Measurements from ENCODE around the gene ANTXR1. TPM values are rescaled to one million over a fixed set of nuclear protein-coding genes. Genes with fewer than 3 reads are reported as not detected.

ANTXR1 gene
- total and polyA plus RNA-seq, 2 donors from 2014 or later: 7.0 to 42.6 TPM

GRCh38 chr2:69036926-69037325 is 23.9 kb downstream of the ANTXR1 start:
- Histone ChIP-seq H3K27ac (ENCODE audit: low read depth in 2 of 2, low read length in 2 of 2) (no peak overlapping the region), H3K36me3 (ENCODE audit: control insufficient read depth in 2 of 3, insufficient read depth in 3 of 3, low read length in 3 of 3) (peaks cover 0 to 3% (median 2%) of the 10 kb centered on the region in 3 donors), H3K9me3 (ENCODE audit: control insufficient read depth in 2 of 3, insufficient read depth in 1 of 3, low read length in 3 of 3) (no peaks in the 10 kb centered on the region), H3K27me3 (ENCODE audit: control insufficient read depth, insufficient read depth, low read length) (no peaks in the 10 kb centered on the region), H3K9ac (ENCODE audit: low read length in 3 of 3) (no peak overlapping the region), H3K4me3 (ENCODE audit: low read length in 3 of 3) (no peak overlapping the region), H3K4me1 (ENCODE audit: control insufficient read depth in 2 of 3, insufficient read depth in 2 of 3, low read depth in 1 of 3, low read length in 3 of 3) (no peaks in the 10 kb centered on the region)
- intact Hi-C loops (cut with DNase I): no loop called here
- no peak for DNase-seq
- TF ChIP-seq CTCF (IDR thresholded peaks at IDR 0.05; ENCODE audit: borderline replicate concordance, extremely low read depth, insufficient read depth): no peak
- FAIRE-seq: no peak

DNA sequence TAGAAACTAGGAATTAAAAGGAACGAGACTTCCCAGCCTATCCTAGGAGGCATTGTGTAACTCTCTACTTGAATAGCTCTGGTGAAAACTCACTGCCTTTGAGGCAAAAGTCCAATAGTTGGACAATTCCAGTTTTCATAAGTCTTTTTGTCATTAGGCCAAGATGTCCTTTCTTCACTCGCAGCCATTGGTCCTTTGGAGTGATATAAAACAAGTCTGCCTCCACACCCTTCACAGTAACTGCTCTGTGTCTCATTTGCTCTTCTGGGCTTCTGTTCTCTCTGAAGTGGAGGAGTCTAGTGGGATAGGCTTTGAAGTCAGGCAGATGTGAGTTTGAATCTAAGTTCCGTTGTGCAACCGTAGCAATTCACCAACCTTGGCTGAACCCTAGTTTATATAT is 28.2 kb downstream of the ANTXR1 start:
- TF ChIP-seq CTCF (IDR thresholded peaks at IDR 0.05; ENCODE audit: borderline replicate concordance, extremely low read depth, insufficient read depth): no peak
- H3K4me1 ChIP-seq (ENCODE audit: control insufficient read depth in 2 of 3, insufficient read depth in 2 of 3, low read depth in 1 of 3, low read length in 3 of 3): no peaks in the 10 kb centered on the region
- H3K9me3 ChIP-seq (ENCODE audit: control insufficient read depth in 2 of 3, insufficient read depth in 1 of 3, low read length in 3 of 3): no peaks in the 10 kb centered on the region
- H3K4me3 ChIP-seq (ENCODE audit: low read length in 3 of 3): no peak overlapping the region
- DNase-seq: no peak
- intact Hi-C loops (cut with DNase I): no loop called here
- H3K27me3 ChIP-seq (ENCODE audit: control insufficient read depth, insufficient read depth, low read length): no peaks in the 10 kb centered on the region
- H3K9ac ChIP-seq (ENCODE audit: low read length in 3 of 3): no peak overlapping the region
- no peak overlapping the region for H3K27ac ChIP-seq (ENCODE audit: low read depth in 2 of 2, low read length in 2 of 2)
- H3K36me3 ChIP-seq (ENCODE audit: control insufficient read depth in 2 of 3, insufficient read depth in 3 of 3, low read length in 3 of 3): peaks cover 0 to 8% (median 2%) of the 10 kb centered on the region in 3 donors
- no peak for FAIRE-seq

GRCh38 chr2:69043736-69044400 is 30.9 kb downstream of the ANTXR1 start:
- intact Hi-C loops (cut with DNase I): no loop called here
- FAIRE-seq: no peak
- Histone ChIP-seq H3K36me3 (ENCODE audit: control insufficient read depth in 2 of 3, insufficient read depth in 3 of 3, low read length in 3 of 3) (peaks cover 0 to 8% (median 2%) of the 10 kb centered on the region in 3 donors), H3K4me3 (ENCODE audit: low read length in 3 of 3) (no peak overlapping the region), H3K27me3 (ENCODE audit: control insufficient read depth, insufficient read depth, low read length) (no peaks in the 10 kb centered on the region), H3K9me3 (ENCODE audit: control insufficient read depth in 2 of 3, insufficient read depth in 1 of 3, low read length in 3 of 3) (no peaks in the 10 kb centered on the region), H3K27ac (ENCODE audit: low read depth in 2 of 2, low read length in 2 of 2) (no peak overlapping the region), H3K4me1 (ENCODE audit: control insufficient read depth in 2 of 3, insufficient read depth in 2 of 3, low read depth in 1 of 3, low read length in 3 of 3) (no peaks in the 10 kb centered on the region), H3K9ac (ENCODE audit: low read length in 3 of 3) (no peak overlapping the region)
- no peak for DNase-seq
- TF ChIP-seq CTCF (IDR thresholded peaks at IDR 0.05; ENCODE audit: borderline replicate concordance, extremely low read depth, insufficient read depth): no peak
